A673 (cell line): ENCODE data around the gene VGLL1.

Source experiments
- EZH2 ChIP-seq: fragments of 200-600 bp; sonication (generic); IDR thresholded peaks from 2 replicates; pipeline ENCODE4 v1.6.1; 2017; ENCODE audit warnings: borderline replicate concordance, low read depth, mild to moderate bottlenecking, mixed read lengths, antibody characterized with exemption, low read length; ENCODE audit not compliant: poor library complexity, severe bottlenecking
- TF ChIP-seq, protein P1 (sequence below): fragments of 300-800, 200-600 bp; sonication (generic); conservative IDR thresholded peaks from 2 replicates; pipeline ENCODE4 v1.5.1; 2017; ENCODE audit warnings: low read depth, mild to moderate bottlenecking, antibody characterized with exemption, low read length, moderate library complexity, mixed read lengths

GRCh38 chrX:136555694-136556093 is 23.7 kb downstream of the VGLL1 start:
- TF ChIP-seq, protein P1, sequence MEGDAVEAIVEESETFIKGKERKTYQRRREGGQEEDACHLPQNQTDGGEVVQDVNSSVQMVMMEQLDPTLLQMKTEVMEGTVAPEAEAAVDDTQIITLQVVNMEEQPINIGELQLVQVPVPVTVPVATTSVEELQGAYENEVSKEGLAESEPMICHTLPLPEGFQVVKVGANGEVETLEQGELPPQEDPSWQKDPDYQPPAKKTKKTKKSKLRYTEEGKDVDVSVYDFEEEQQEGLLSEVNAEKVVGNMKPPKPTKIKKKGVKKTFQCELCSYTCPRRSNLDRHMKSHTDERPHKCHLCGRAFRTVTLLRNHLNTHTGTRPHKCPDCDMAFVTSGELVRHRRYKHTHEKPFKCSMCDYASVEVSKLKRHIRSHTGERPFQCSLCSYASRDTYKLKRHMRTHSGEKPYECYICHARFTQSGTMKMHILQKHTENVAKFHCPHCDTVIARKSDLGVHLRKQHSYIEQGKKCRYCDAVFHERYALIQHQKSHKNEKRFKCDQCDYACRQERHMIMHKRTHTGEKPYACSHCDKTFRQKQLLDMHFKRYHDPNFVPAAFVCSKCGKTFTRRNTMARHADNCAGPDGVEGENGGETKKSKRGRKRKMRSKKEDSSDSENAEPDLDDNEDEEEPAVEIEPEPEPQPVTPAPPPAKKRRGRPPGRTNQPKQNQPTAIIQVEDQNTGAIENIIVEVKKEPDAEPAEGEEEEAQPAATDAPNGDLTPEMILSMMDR = no peak
- no peak for TF ChIP-seq EZH2
